ENCODE data around the gene CFTR. TPM values are rescaled to one million over a fixed set of nuclear protein-coding genes. Genes with fewer than 3 reads are reported as not detected.

CFTR gene
- total RNA-seq, 1 experiment from 2014 or later = not detected

- DNase-seq (ENCODE audit: low read depth) = no peak
Observed at GRCh38 chr7:117648203-117648866, 168.5 kb downstream of the CFTR start.

DNA sequence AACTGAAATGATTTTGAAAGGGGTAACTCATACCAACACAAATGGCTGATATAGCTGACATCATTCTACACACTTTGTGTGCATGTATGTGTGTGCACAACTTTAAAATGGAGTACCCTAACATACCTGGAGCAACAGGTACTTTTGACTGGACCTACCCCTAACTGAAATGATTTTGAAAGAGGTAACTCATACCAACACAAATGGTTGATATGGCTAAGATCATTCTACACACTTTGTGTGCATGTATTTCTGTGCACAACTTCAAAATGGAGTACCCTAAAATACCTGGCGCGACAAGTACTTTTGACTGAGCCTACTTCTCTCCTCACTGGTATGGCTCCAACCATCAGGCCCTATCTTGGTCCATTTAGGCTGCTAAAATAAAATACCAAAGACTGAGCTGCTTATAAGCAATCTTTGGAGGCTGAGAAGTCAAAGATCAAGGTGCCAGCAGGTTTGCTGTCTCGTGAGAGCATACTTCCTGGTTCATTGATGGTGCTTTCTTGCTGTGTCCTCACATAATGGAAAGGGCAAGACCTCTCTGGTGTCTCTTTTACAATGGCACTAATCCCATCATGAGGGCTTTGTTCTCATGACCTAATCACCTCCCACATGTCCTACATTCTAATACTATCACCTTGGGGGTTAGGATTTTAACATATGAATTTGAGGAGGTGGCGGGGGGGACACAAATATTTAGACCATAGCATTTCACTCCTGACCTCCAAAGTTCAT lies 173.3 kb downstream of the CFTR start:
- DNase-seq (ENCODE audit: low read depth) = no peak

- no peak for DNase-seq (ENCODE audit: low read depth)
Observed at GRCh38 chr7:117654780-117655179, 175.0 kb downstream of the CFTR start.

GRCh38 chr7:117656806-117657205 lies 177.0 kb downstream of the CFTR start:
- no peak for DNase-seq (ENCODE audit: low read depth)

DNA sequence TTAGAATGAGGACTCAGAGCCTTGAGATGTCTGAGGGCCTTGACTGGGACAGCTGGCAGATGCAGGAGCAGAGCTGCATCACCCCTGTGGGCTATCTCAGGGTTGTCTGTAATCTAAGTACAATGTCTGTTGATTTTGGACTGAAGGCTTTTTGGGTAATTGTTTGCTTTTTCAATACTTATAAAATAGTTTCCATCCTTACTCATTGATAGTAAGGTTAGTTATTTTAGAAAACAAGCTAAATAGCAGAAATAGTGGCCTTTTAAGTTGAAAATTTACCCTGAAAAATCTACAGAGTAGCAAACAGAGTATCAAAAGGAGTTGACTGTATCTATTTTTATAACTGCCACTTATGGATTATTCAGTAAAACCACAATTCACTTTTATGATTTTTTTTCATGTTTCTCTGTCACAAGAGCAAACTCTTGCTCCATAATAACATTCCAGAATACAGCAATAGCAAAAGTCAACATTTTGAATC lies 179.7 kb downstream of the CFTR start:
- DNase-seq (ENCODE audit: low read depth) = peak; percentile 31

DNA sequence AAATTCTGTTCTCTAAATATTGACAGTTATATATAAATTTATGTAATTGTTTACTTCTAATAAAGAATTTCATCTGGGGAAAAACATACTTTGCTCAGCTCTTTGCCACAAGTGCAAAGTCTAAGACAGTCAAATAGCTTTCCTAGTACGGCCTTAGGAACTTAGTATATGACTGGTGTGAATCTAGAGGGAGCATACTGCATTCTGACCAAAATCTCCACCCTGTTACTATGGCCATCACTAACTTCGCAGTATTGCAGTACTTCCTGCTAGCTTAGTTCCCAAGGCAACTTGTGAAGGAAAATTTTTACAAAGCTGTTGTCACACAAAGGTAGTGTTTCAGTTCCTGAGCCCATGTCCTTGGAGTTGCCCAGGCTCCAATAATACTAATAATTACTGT lies 181.5 kb downstream of the CFTR start:
- no peak for DNase-seq (ENCODE audit: low read depth)

DNA sequence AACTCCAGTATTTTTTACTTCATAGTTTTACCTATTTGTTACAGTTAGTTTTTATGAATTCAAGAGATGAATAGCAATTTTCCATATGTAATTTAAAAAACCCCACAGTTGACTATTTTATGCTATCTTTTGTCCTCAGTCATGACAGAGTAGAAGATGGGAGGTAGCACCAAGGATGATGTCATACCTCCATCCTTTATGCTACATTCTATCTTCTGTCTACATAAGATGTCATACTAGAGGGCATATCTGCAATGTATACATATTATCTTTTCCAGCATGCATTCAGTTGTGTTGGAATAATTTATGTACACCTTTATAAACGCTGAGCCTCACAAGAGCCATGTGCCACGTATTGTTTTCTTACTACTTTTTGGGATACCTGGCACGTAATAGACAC lies 184.2 kb downstream of the CFTR start:
- no peak for DNase-seq (ENCODE audit: low read depth)

- no peak for DNase-seq (ENCODE audit: low read depth)
Observed at GRCh38 chr7:117665368-117665767, 185.5 kb downstream of the CFTR start.

- DNase-seq (ENCODE audit: low read depth) = peak; percentile 69
Observed at GRCh38 chr7:117666031-117666430, 186.2 kb downstream of the CFTR start.

- DNase-seq (ENCODE audit: low read depth) = no peak
Observed at GRCh38 chr7:117666689-117667088, 186.9 kb downstream of the CFTR start.

DNA sequence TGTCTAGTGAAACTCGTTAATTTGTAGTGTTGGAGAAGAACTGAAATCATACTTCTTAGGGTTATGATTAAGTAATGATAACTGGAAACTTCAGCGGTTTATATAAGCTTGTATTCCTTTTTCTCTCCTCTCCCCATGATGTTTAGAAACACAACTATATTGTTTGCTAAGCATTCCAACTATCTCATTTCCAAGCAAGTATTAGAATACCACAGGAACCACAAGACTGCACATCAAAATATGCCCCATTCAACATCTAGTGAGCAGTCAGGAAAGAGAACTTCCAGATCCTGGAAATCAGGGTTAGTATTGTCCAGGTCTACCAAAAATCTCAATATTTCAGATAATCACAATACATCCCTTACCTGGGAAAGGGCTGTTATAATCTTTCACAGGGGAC lies 187.6 kb downstream of the CFTR start:
- peak; percentile 20 for DNase-seq (ENCODE audit: low read depth)

GRCh38 chr7:117669818-117670217 lies 190.0 kb downstream of the CFTR start:
- DNase-seq (ENCODE audit: low read depth) = no peak

DNA sequence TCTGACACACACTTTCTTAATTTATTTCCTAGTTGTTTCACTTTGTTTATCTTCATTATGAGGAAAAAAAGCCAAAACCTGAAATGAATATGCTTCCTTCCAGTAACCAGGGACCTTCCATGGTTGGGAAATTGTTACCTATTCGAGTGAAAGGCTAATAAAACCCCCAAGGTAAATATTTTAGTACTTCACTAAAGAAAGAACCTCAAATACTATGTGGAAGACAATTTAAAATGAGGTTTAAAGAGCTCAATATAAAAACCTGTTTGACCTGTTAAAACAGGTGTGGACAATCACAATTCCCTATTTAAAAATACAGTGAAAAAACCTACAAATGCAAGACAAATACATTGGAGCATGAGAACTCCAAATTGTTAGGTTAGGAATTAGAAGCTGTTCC lies 192.6 kb downstream of the CFTR start:
- no peak for DNase-seq (ENCODE audit: low read depth)

GRCh38 chr7:117673367-117673766 lies 193.5 kb downstream of the CFTR start:
- DNase-seq (ENCODE audit: low read depth) = no peak

GRCh38 chr7:117673839-117674238 lies 194.0 kb downstream of the CFTR start:
- DNase-seq (ENCODE audit: low read depth) = peak; percentile 43

- DNase-seq (ENCODE audit: low read depth) = no peak
Observed at GRCh38 chr7:117674617-117675016, 194.8 kb downstream of the CFTR start.

GRCh38 chr7:117675497-117676435 lies 195.9 kb downstream of the CFTR start:
- no peak for DNase-seq (ENCODE audit: low read depth)

- DNase-seq (ENCODE audit: low read depth) = no peak
Observed at GRCh38 chr7:117679120-117679519, 199.3 kb downstream of the CFTR start.

GRCh38 chr7:117682681-117683385 lies 203.0 kb downstream of the CFTR start:
- DNase-seq (ENCODE audit: low read depth) = peak; percentile 15

- DNase-seq (ENCODE audit: low read depth) = no peak
Observed at GRCh38 chr7:117683430-117684175, 203.8 kb downstream of the CFTR start.

DNA sequence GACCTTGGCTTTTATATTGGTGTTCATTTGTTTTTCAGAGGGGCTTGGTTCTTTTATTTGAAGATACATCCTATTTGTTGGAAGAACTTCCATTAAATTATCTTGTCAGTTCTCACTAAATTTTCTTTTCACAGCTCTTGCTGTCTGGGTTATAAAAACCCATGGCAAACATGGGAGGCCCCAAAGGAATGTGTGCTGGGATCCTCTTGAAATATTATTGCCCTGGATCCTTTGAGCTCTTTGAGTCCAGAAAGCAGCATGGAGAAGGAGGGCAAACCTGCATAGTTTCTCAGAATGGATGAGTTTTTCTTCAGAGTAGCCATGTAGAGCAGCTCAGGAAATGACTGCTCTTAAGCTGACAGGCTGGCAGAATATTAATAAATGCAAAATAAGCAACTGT lies 206.0 kb downstream of the CFTR start:
- DNase-seq (ENCODE audit: low read depth) = no peak

Measured in LHCN-M2 (cell line).